GM19023 (cell line): ENCODE data around the gene PICK1.
"Not testable (repeated sequence)": the region's sequence is repeated elsewhere in the genome, so short reads cannot be mapped to it uniquely, and the experiment has no call there.

Experiments
- ATAC-seq: cut with Tn5 transposase; IDR thresholded peaks from one replicate; pipeline ENCODE4 v1.9.1; 2021; ENCODE audit warnings: mild to moderate bottlenecking, moderate library complexity; ENCODE audit not compliant: unreplicated experiment

PICK1 gene

DNA sequence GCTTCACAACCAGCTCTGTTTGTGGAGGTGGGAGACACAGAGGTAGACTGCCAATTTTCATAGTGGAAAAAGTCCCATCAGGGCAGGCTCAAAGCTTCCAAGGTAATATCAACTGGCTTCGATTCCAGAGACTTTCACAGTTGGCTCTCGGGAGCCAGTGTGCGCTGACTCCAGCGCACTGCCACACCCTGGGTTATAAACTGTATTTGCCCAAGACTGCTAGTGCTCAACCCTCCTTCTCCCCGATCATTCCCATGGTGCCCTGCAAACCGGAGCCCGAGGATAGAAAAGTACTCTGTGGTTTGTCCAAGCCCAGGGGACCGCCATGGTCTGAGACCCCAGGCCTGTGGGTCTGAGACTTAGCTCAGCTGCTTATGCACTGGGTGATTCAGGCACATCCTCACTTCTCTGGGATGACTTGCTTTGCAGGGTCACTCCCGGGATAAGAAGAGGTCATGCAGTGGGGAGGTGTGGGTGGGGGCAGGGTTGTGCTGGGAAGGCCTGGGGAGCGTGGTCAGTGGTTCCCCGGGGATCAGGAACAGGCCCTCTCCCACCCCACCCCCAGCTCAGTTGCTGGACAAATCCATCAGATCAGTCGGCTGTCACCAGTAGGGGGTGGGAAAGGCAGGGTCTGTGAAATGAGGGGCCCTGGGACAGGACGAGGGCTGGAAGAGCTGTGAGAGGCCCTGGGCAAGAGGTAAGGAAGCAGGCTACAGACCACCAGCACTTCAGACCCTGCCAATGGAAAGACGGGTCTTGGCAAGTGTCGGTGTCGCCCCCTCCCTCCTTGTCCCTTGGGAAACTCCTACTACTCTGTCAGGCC lies 26.7 kb upstream of the PICK1 start:
- no peak for ATAC-seq

DNA sequence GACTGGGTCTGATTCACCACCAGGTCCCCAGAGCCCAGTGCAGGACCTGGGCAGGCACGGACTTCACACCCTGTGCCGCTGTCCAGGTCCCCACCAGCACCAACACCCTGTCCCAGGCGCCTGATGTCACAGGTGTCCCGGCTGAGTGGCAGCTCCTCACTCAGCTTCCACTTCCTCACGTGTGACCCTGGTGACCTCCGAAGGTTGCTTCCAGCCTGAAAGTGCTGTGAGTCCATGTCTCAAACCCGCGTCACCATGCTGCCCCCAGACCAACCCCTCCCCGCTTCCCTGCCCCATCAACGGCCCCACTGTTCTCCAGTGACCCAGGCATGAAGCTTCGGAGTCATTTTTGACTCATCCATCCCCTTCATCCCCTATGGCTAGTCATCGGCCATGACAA lies 25.7 kb upstream of the PICK1 start:
- no peak for ATAC-seq

DNA sequence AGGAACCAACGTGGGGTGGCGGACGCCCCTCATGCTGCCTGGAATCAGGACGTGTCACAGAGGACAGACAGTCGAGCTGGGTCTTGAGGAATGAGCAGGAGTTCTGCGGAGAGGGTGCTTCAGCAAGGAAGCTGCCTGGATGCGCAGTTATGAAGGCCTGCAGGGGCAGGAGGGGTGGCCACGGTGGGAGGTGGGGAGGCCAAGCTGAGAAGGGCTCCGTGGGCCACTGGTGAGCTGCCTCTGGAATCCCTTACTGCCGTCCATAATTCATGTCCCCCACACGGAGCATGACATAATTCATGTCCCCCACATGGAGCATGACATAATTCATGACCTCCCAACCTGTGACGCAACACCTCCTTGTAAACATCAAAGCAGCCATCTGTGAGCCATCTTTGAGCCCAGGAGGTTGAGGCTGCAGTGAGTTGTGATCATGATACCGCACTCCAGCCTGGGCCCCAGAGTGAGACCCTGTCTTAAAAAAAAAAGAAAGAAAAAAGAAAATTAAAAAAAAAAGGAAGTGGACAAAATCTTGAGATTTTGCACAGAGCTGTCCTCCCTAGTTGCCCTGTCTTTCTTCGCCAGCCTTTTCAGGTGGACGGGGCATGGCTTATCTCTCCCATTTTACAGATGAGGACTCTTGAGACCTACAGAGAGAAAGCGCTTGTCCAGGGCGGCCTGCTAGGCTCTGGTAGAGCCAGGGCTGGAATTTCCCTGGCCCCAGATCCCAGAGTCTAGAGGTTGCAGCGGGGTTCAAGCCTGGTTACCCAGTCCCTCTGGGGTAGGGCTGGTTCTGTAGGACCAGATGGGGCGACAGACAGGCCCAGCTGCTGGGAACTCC lies 24.3 kb upstream of the PICK1 start:
- no peak for ATAC-seq

DNA sequence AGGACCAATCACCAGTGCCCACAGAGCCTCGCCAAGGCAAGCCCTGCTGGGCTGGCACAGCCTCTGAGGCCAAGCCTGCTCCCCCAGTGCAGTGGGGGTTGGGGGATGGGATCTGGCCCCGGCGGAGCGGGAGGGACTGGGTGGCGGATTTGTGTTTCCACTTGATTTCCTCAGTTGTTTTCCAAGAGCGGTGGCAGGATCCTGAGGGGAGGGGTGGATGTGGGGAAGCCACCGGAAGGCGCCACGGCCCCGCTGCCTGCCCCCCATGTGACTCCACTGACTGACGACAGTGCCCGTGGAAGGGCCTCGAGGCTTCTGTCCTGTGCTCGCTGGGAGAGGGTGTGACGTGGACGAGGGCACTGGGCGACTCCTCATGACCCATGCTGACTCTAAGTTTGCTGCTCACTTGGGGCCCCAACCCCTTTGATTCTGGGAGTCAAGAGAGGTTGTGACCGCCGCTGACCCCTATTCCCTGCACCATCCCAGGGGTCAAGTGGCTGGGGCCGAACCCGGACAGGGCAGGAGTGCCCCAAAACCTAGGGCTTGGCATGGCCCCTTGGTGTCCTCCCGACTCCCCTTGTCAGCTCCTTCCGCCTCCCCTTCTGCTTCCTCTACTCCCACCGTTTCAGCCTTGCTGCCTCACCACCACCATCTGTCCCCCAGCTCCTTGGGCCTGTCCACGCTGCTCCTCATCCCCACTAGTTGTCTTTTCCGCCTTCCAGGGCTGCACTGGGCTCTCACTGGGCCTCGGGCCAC lies 23.5 kb upstream of the PICK1 start:
- ATAC-seq = no peak

DNA sequence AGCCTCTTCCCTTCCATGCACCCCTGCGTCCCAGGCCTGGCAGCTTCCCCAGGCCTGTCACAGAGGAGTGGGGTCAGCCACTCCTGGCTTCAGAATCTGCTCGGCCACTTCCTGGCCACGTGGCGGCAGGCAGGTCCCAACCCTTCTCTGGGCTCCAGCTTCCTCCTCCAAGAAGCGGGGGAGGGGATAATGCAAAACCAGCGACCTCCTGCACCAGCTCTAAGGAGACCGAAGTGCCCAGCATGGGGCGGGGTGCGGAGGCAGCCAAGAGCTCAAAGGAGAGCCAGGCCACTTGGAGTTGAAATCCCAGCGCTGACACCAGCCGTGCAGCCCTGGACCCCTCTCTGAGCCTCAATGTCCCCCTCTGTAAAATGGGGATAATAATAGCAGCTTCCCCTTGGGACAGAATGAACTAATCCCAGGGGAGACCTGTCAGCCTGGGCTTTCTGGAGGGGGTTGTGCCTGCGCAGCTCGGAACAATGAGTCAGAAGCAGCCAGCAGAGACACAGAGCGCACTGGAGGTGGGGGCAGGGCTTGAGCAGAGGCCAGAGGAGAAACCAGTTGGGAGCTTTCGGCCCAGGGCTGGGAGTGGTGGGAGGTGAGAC lies 22.8 kb upstream of the PICK1 start:
- no peak for ATAC-seq

DNA sequence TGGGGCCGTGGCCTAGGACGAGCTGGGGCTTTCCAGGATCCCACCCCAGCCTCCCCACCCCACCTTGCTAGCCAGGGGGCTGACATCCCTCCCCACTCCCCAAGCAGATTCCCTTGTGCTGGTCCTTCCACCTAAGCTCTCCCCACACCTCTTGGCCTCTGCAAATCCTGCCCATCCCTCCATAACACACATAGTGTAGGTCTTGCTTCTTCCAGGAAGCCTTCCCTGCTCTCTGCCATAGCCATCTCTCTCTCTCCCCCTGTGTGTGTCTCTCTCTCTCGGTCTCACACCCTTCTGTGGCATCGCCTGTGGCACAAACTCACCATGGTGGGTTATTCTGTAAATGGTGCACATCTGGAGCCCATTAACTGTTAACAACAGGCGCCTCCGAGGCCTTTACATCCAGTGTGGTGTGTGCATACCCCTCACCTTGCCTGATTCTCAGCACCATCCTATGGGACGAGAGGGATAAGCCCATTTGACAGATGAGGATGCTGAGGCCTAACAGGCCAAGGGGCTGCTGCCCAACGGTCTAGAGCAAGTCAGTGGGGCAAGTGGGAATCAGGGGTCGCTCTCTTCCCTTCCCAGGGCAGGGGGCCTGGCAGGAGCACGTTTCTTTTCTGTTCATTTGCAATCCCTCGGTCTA lies 22.2 kb upstream of the PICK1 start:
- no peak for ATAC-seq

DNA sequence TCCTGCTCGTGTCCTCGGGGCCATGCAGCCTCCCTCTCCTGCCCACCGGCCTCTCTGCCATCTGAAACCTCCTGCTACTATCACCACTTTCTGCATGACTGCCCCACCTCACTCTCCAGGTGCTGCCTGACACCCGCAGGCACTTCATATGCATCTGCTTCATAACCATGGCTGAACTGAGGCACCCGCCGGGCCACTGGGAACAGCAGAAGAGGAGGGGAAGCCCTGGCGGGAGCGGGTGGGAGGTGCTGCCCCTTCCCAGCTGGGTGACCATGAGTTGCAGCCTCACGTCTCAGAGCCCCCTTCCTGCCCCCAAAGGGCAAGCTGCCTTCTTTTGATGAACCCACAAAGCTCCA lies 21.7 kb upstream of the PICK1 start:
- no peak for ATAC-seq

DNA sequence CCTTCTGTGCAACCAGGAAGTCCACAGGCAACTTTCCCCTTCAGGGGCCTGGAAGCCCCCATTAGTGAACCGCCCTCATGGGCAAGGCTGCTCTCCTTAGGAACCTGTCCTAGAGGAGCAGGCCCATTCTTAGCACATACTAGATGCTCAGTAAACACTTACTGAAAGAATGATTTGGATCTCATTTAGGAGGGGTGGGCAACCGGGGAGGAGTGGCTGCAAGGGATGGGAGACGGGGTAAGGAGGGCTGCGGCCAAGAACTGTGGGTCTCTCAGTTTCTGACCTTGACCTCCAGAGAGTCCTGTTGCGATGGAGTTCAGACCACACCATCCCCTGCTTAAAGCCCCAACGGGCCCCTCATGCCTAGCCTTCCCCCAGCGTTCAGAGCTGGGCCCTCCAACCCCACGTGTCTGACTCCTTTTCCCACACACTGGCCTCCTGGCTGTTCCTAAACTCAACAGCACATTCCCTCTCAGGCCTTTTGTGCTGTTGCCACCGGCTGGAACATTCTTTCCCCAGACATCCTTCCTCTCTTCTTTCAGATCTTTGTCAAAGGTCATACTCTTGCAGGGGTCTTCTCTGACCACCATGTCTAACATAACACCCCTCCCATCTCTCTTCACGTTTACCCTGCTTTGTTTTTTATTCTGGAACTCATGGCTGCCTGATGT lies 20.7 kb upstream of the PICK1 start:
- no peak for ATAC-seq

DNA sequence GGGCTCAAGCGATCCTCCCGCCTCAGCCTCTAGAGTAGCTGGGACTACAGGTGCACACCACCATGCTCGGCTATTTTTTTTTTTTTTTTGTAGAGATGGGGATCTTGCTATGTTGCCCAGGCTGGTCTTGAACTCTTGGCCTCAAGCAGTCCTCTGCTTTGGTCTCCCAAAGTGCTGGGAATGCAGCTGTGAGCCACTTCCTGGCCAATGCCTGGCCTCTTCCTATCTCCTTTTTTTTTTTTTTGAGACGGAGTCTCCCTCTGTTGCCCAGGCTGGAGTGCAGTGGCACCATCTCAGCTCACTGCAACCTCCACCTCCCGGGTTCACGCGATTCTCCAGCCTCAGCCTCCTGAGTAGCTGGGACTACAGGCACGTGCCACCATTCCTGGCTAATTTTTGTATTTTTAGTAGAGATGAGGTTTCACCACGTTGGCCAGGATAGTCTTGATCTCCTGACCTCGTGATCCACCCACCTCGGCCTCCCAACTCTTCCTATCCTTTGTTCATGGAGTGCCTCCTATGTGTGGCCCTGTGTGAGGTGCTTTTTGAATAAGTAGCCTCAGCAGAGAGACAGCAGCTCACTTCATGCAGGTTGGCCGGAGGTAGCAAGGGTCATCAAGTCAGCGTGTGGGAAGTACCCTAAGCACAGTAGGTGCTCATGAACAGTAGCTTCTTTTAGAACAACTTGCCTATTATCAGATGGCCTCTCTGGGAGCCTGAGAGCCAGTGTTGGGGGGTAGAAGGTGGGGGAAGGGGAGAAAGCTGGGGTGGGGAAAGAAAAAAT lies 19.6 kb upstream of the PICK1 start:
- ATAC-seq = not testable (repeated sequence)

DNA sequence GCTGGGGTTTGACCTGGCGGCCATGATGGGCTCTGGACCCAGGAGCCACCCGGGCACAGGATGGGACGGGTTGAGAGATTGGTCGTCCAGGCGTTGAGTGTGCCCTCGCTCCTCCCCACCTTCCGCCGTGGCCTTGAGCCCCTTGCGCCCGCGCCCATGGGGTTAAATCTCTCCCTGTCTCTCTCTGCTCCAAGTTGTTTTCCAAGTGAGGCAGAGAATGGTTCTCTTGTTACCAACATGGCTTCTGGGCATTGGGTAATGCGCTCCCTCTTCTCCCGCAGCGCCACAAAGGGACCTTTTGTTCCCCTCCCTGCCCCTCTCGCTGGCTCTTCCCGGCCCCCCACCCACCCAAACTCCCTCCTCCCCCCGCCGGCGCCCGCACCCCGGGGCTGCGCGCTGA lies 18.8 kb upstream of the PICK1 start:
- no peak for ATAC-seq

DNA sequence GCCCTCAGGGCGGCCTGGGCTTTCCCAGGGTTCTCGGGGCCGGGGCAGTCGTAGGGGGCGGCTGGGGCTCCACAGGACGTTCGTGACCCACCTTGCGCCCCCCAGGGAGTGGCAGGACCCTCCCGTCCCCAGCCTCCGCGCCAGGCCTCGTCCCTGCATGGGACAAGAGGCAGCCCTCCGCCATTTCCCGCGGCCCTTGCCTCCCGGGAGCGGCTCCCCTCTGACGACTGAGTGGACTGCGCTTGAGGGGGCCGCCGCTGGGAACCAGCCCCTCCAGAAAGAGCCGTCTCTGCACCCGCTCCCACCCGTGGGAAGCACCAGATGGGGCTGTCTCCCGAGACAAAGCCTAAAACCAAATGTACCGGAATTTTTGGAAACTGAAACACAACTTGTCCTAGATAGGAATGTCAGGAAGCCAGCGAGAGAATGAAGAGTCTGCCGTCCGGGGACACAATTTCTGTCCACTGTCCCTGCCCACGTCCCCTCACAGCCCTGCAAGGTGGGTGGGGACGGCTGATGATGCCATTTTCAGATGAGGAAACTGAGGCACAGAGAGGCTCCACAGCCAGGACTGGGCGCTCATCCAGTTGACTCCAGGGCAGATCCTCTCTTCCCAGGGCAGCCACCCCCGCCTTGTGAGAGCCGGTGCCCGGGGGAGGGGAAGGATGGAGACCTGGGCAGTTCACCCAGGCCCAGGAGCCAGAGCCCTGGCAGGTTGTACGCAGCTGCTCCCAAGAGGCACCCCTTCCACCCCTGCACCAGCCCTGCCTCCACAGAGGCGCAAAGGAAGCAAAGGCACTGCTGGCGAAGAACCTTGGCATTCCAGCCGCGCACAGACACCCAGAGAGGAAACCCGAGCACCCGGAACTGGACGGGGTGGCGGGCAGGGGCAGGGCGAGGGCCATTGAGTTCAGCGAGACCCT lies 18.1 kb upstream of the PICK1 start:
- ATAC-seq = no peak

DNA sequence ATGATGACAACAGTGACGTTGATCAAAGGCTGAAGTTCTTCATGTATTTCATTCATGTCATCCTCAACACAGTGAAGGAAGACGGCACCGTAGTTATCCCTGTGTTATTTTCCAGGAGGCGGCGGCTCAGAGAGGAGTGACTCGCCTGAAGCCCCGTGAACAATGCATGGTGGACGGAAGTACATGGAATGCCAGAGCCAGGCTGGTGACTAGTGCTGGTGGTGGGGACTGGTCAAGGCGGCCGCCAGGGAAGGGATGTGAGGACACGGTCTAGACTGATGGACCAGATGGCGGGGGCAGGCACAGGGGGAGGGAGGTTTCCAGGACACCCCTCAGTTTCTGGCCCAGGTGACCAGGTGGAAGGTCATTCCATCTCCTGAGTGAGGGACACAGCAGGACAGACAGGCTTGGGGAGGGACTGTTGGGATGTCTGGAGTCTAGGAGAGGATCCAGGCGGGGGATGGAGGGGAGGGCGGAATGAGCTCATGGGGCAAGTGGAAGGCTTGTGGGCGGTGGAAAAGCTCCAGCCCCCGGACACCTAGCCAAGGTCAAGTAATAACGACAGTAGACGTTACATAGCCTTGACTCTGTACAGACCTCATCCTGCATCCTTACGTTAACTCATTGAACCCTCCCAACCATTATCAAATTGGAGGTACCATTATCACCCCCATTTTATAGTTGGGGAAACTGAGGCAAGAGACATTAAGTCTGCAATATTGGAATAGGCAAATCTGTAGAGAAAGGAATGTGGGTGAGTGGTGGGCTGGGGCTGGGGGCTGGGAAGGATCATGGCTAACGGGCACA lies 16.0 kb upstream of the PICK1 start:
- no peak for ATAC-seq

DNA sequence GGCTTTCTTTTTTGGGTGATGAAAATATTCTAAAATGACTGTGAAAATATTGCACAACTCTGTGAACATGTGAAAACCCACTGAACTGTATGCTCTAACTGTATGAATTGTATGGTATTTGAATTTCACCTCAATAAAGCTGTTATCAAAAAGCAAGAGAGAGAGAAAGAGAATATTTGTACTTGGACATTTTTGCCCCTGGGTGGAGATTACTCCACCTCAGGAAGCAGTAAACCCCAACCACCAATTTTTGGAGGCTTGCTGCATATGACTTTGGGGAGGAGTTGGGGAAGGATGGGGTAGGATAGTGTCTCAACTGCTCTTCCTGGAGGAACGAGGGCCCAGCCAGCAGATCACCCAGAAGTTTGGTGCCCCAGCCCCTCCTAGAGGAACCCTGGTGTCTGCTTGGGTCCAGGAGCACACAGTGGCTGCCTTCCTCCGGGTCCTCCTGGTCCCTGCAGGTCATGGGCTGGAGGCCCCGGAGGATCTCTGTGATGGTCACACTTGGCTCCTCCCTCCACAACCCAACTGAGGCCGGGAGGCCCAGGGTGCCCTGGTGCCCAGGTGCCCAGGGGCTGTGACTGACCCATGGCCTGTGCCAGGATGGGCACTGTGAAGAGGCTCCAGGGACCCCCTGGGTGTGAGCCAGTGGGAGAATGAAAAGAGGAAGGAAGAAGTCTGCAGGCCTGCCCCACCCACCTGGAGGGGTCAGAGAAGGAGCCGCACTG lies 15.3 kb upstream of the PICK1 start:
- no peak for ATAC-seq

DNA sequence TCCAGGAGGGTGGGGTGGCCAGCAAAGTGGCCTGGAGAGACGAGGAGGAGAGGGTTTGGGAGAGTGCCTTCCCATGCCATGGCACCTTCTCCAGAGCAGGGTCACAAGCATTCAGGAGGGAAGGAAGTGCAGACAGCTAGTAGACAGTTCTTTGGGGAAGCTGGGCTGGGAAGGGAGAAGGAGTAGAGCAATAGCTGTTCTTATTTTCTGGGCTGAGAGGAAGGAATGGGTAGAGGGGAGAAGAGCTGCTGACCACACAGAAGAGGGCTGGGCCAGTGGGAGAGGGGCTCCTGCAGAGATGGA lies 14.8 kb upstream of the PICK1 start:
- ATAC-seq = no peak

DNA sequence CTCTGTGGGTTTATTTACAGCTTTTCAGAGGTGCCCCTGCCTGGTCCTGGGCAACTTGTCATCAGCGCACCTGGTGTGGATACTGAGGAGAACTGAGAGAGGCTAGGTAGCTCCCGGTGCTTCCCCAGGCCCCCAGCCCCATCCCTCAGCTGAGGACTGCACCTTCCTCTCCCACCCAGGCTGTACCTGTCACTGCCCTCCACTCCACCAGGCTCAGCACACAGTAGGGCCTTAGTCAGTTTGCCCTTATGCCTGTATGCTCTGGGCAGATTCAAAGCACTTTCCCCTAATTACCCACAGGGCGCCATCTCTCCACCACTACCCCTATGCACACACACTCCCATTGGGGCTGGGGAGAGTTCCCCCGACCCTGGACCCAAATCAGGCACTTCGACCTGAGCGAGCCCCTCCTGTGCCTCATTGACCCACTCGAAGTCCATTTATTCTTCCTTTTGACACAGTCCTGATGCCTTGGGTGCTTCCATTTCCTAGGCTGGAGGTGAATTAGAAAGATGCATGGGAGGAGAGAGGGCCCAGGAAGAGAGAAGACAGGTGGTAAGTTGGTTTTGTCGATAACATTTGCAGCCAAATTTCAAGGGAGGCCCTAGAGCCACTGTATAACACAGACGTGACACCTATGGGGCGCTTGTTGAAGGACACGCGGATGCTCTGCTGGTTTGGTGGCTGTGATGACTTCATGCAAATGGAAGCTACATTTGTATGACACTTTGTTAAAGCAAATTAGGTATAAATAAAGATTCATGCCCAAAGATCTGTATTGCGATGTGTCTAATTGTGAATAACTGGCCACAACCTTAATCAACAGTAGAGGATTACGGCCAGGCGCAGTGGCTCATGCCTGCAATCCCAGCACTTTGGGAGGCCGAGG lies 13.8 kb upstream of the PICK1 start:
- ATAC-seq = no peak
